ENCODE data around the gene EZR. TPM values are rescaled to one million over a fixed set of nuclear protein-coding genes. Genes with fewer than 3 reads are reported as not detected.
"Not testable (repeated sequence)": the region's sequence is repeated elsewhere in the genome, so short reads cannot be mapped to it uniquely, and the experiment has no call there.

Gene EZR
- total RNA-seq, 1 experiment from 2014 or later, result 95.6 TPM

DNA sequence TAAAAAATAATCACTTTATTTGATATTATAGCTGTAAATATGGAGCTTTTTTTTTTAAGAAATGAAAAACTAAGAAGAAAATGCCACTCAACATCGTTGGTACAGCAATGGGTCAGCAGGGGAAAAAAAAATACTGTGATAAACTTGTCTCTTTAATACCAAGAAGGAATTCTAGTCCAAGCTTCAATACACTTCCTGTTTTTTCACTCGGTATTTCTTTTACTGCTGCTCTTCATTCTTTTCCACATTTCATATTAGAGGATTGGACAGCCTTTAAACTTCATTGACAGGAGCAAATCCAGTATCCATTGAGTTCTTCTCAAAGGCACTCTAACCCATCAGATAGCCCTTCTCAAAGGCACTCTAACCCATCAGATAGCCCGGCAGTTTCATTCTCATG is 22.2 kb upstream of the EZR start:
- DNase-seq (ENCODE audit: low read depth), result no peak

GRCh38 chr6:158840465-158840864 is 21.3 kb upstream of the EZR start:
- DNase-seq (ENCODE audit: low read depth), result no peak

DNA sequence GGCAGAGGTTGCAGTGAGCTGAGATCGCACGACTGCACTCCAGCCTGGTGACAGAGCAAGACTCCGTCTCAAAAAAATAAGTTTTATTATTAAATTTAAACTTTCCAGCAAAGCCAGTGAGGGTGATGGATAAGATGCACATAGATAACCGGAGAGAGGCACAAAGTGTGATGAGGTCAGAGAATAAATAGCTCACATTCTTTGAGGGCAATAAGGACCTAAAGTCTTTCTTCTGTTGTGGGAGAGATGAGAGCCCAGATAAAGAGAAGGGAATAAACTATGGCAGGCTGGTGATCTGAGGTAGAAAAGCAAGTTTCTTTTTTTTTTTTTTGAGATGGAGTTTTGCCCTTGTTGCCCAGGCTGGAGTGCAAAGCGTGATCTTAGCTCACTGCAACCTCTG is 20.6 kb upstream of the EZR start:
- peak; percentile 70 for DNase-seq (ENCODE audit: low read depth)

DNA sequence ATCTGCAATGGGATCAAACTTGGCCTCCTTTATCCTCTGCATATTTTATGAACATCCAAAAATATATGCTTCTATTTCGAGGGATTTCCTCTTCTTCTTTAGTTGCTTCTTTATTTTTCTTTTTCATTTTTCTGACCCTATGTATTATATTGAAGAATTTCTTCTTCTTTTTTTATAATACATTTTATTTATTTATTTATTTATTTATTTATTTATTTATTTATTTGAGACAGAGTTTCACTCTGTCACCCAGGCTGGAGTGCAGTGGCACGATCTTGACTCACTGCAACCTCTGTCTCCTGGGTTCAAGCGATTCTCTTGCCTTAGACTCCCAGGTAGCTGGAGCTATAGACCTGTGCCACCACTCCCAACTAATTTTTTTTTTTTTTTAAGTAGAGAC is 19.6 kb upstream of the EZR start:
- not testable (repeated sequence) for DNase-seq (ENCODE audit: low read depth)

DNA sequence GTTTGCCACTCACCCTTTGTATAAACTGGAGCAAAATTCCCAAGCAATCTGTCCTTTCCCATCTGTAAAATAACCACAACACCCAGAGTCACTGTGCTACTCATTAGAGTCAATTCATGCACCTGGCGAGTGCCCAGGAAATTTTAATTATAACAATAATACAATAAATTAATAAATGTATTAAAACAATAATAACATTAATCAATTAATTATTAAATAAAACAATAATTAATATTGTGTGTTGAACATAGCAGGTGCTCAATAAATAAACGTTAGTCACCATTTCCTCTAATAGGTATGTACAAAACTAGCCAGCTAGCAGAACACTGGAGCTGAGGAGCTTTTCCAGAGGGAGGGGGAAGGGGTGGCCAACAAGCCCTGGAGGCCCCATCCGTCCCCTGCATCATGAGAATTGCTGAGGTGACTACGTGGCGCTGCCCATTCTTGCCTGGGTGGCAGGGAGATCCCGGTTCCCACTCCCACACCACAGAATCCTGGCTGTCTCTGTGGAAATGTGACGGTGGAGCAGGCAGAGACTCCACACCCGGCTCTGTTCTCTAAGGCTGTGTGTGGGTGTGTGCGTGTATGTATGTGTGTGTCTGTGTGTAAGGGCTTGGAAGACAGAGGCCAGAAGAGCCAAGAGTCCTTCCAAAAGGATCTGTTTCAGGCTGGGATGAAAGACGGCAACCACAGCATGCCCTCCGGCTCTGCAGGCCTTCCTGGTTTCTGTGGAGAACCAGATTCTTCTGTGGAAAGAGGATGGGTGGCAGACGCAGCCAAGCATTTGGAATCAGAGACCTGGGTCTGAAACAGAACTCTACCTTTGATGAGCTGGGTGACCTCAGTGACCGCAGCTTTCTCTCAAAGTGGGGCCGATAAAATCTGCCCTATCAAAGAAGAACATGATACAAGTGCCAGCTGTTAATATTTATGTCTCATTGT is 18.8 kb upstream of the EZR start:
- DNase-seq (ENCODE audit: low read depth), result peak; percentile 99

DNA sequence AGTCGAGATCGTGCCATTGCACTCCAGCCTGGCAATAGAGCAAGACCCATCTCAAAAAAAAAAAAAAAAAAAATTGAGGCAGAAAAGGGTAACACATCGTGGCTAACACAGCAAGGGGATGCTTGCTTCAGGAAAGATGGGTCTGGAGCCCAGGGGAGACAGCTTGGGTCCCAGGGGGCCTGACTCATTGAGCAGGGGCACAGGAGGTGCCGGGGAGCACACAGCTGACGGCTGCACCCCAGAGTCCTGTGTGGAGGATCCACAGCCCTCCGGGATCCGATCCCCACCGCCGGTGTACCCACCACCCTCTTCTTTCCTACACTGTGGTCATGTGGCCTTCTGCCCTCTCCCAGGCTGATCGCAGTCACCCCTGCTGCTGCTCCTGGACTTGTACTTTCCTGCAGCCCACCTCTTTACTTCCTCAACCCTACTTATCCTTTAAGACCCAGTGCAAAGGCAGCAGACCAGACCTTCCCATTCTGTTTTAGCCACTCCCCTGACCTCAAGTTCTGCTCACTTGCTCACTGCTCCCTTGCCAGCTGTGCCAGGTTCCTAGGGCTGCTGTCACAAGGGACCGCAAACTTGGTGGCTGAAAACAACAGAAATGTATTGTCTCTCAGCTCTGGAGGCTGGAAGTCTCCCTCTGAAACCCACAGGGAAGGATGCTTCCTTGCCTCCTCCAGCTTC is 17.6 kb upstream of the EZR start:
- peak; percentile 25 for DNase-seq (ENCODE audit: low read depth)

DNA sequence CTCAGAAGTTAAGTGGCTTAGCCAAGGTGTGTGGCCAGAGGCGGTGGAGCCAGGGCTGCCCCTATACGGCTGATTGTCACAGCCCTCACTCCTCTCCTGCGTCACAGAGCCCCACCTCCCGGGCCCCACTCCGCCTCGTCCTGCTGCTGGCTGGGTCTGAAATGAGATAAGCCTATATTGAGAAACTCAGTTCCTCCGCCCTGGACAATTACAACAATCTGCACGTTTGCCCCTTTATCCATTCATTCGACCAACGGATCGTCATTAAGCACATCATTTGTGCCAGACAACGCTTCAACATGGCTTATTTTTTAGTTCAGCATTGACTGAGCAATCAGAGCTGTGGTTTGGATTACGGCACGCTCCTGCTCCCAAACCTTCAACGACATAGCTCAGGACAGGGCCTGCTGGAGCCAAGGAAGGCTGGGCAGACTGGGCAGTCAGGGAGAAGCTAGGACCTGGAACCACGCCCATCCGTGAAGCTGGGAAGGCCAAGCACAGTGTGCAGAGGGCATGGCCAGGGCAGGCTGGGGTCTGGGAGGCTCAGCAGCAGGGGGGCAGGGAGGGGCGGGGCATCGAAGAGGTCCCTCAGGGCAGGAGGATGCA is 16.6 kb upstream of the EZR start:
- no peak for DNase-seq (ENCODE audit: low read depth)

DNA sequence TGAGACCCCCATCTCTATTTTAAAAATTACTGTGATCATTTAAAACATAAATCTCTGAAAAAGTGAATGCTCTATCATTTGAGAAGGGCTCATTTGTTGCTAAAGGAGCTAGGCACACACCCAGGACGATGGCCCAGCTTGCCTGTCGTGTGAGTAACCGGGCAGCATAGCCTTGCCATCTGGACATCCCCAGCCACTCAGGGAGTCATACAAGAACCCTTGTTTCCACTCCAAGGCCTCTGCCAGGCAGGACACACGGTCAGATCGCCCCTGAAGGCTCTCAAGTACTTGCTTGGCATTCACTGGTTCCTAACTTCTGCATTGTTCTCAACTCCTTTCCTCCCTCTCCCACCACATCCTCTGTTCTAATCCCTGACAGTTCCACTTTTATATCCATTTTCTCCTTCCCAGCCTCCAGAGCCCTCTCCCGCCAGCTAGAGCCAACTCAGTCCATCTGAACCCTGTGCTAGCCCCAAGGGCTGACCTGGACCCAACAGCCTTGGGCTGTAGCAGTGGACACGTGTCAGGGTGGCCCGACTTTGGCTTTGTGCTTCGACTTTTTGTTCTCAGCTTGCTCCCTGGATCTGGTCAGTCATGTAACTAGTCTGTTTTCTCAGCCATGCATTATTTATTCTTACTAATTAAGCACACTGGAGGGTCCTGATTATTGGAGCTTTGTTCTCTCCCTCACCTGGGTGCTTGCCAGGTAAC is 15.7 kb upstream of the EZR start:
- DNase-seq (ENCODE audit: low read depth), result no peak

DNA sequence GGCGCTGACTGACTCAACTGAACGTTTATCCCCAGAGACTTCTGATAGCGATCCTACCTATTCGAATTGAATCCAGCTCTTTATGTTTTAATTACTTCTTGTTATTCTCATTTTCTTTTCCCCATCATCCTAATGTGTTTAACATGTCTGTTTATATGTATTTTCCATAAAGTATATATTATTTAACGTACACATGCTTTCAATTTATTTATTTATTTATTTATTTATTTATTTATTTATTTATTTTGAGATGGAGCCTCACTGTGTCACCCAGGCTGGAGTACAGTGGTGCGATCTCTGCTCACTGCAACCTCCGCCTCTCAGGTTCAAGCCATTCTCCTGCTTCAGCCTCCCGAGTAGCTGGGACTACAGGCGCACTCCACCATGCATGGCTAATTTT is 13.6 kb upstream of the EZR start:
- DNase-seq (ENCODE audit: low read depth), result not testable (repeated sequence)

- no peak for DNase-seq (ENCODE audit: low read depth)
Observed at GRCh38 chr6:158832026-158832425, 12.9 kb upstream of the EZR start.

DNA sequence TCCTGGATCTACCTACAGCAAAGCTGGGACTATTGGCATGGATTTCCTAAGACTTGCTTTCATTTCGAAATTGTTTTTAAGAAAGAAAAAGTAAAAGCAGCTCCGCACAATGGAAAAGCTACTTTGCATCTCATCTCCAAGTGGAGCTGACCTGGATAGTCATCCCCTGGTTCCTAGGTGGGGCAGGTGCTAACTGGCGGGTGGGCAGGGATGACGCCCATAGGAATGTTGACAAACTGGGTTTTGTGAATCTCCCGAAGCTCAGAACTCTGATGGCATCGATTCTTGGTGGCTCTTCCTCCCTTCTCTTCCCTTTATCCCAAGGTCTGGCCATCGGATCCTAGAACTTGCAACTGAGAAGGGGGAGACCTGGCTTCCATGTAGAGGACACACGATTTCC is 12.4 kb upstream of the EZR start:
- no peak for DNase-seq (ENCODE audit: low read depth)

GRCh38 chr6:158830736-158831135 is 11.6 kb upstream of the EZR start:
- DNase-seq (ENCODE audit: low read depth), result no peak

- DNase-seq (ENCODE audit: low read depth), result no peak
Observed at GRCh38 chr6:158828807-158829206, 9.6 kb upstream of the EZR start.

DNA sequence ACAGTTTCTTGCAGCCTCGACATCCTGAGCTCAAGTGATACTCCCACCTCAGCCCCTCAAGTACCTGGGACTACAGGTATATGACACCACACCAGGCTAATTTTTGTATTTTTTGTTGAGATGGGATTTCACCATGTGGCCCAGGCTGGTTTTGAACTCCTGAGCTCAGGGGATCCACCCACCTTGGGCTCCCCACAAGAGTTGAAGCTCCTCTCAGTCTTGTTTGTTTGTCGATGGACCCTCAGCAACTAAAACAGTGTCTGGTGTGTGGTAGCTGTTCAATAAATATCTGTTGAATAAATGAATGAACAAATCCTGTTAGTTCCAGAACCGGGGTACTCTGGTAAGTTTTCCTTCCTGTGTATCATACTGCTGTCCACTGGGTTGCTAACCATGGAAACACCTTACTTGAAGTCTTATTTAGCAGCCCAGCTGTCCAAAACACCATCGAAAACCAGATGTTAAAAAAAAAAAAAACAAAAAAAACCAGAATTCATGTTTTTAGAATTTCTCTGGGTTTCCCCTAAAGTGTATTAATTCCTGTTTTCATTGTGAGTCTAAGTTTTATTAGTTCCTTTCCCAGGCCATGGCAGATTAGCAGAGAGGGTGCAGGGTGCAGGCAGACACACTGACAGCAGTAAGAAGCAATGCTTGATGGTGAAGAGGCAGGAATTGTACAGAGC is 7.8 kb upstream of the EZR start:
- no peak for DNase-seq (ENCODE audit: low read depth)

DNA sequence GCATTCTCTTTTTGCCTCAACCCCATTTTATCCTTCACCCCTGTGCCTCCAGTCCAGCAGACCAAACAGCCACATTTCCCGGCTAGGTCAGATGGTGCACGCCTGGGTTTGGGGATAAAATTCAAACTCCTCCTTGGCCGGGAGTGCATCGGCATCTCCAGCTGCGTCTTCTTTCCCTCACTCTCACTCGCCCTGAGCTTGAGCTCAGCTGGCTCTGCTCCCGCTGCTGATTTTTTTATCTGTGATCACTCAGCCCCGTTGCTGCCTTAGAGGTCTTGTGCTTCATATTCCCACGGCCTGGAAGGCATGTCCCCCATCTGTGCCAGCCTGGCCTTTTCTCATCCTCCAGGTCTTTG is 6.8 kb upstream of the EZR start:
- no peak for DNase-seq (ENCODE audit: low read depth)

GRCh38 chr6:158825038-158825950 is 6.1 kb upstream of the EZR start:
- no peak for DNase-seq (ENCODE audit: low read depth)

GRCh38 chr6:158823616-158824015 is 4.4 kb upstream of the EZR start:
- not testable (repeated sequence) for DNase-seq (ENCODE audit: low read depth)

- no peak for DNase-seq (ENCODE audit: low read depth)
Observed at GRCh38 chr6:158819977-158820622, 932 bp upstream of the EZR start.

DNA sequence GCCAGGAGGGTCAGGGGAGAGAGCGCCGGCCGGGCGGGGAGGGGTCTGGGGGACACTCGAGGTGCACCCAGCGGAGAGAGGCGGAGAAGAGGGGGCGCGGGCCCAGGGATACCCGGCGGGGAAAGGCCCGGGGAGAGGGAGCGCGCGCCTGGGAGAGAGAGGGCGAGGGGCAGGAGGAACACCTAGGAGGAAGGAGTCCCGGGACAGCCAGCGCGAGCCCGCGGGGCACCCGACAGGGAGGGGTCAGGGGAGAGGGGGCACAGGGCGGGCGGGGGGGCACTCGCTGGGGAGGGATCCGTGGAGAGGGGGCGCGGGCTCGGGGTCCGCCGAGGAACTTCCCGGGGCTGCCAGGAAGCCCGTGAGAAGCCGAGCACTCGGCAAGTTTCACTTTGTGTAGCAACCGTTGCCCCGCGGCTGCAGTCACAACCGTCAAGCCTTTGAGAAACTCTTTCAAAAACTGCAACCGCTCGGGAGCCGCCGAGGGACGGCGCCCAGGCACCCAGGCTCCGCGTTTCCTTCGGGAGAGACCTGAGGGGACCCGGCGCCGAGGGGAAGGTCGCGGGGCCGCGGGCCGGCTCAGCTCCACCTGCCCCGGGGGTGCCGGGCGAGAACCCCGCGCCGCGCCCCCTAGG is 471 bp downstream of the EZR start:
- DNase-seq (ENCODE audit: low read depth), result peak; percentile 77

Data from RPMI7951 (cell line).